Renal pelvis (tissue), 3 donors: ENCODE results near the gene FMNL1. TPM values are rescaled to one million over a fixed set of nuclear protein-coding genes. Genes with fewer than 3 reads are reported as not detected.

Experiments used
- polyA plus RNA-seq, 3 donors: library from polyadenylated mRNA; unstranded; fragments of 120-200 nt; gene quantifications; one replicate each; pipeline ENCODE4 v1.2.1, GENCODE V29; 2013; ENCODE audit not compliant: insufficient read length in 3 of 3

Gene FMNL1
- polyA plus RNA-seq, 3 donors = 5.4 to 7.0 (median 6.3) TPM

Other genes starting within 250 kb of the FMNL1 start
- gene DCAKD, start 170.3 kb upstream of the FMNL1 start, polyA plus RNA-seq = 10 to 100 TPM; 56.8 to 57.9 (median 57.9) TPM
- 10 to 100 TPM; 71.8 to 85.3 (median 83.9) TPM for gene NMT1, start 160.6 kb upstream of the FMNL1 start, polyA plus RNA-seq
- gene PLCD3, start 89.4 kb upstream of the FMNL1 start, polyA plus RNA-seq = 10 to 100 TPM; 27.4 to 35.7 (median 30.1) TPM
- gene ACBD4, start 86.2 kb upstream of the FMNL1 start, polyA plus RNA-seq = 10 to 100 TPM; 11.1 to 19.4 (median 16.4) TPM
- gene HEXIM1, start 73.4 kb upstream of the FMNL1 start, polyA plus RNA-seq = 10 to 100 TPM; 44.6 to 46.6 (median 44.8) TPM
- gene HEXIM2, start 60.0 kb upstream of the FMNL1 start, polyA plus RNA-seq = 10 to 100 TPM; 16.6 to 18.6 (median 17.1) TPM
- gene SPATA32, start 40.2 kb downstream of the FMNL1 start, polyA plus RNA-seq = under 1 TPM; 0.09 to 0.61 (median 0.31) TPM
- 1 to 10 TPM; 5.7 to 7.3 (median 7.3) TPM for gene MAP3K14, start 95.1 kb downstream of the FMNL1 start, polyA plus RNA-seq
- 10 to 100 TPM; 15.7 to 21.7 (median 20.4) TPM for gene ARHGAP27, start 211.0 kb downstream of the FMNL1 start, polyA plus RNA-seq